ENCODE results near the gene ST6GALNAC3.

The ST6GALNAC3 gene

DNA sequence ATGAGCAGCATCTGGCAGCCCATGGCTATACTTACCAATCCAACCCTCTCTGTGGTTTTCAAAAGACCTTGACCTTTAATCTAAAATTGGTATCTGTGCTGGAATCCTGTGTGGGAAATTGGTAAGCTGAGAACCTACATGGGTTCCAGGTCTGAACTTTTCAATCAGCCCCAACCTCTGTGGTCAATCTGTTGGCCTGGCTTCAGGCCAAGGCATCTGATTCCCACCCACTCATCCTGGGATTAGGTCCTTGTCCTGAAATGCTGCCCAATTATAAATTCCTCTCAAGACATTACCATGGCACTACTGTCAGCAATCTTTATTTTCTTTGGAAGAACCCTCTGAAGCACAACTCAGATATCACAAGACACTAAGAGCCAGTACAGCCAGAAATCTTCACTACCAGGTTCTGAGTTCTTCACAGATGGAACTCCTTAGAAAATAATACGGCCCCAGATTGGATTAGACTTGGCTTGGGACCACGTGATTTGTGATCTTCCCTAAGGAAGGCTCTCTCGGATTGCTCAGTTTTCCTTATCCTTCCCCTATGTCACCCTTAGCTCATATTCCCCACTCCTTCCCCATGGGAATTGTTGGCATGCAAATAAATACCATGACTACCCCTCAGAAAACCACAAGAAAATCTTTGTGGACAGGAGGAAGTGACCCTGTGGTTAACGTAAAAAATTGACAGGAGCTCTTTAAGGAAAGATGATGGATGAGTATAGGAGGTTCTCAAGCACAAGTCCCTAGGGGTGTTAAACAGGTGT, 584.8 kb downstream of the ST6GALNAC3 start:
- H3K27ac ChIP-seq, result no peak overlapping the region
- H3K4me2 ChIP-seq, result peak overlapping the region; percentile 54
- TF ChIP-seq Cebpa-rat (IDR thresholded peaks at IDR 0.05), result no peak

GRCh38 chr1:76661531-76661930, 587.0 kb downstream of the ST6GALNAC3 start:
- H3K4me3 ChIP-seq, result no peak overlapping the region
- peaks cover 20% of the 10 kb centered on the region for H3K9me3 ChIP-seq
- H3K36me3 ChIP-seq, result no peaks in the 10 kb centered on the region
- TF ChIP-seq Cebpa-rat (IDR thresholded peaks at IDR 0.05), result no peak
- H3K9ac ChIP-seq, result no peak overlapping the region
- peaks cover 11% of the 10 kb centered on the region for H3K4me1 ChIP-seq
- no peaks in the 10 kb centered on the region for H4K20me1 ChIP-seq
- H3K4me2 ChIP-seq, result no peak overlapping the region
- H3K27ac ChIP-seq, result no peak overlapping the region
- H3K27me3 ChIP-seq, result no peaks in the 10 kb centered on the region

More for the DNA sequence above, 584.8 kb downstream of the ST6GALNAC3 start:
- Histone ChIP-seq H4K20me1 (no peaks in the 10 kb centered on the region), H3K4me1 (peaks cover 11% of the 10 kb centered on the region), H3K27me3 (no peaks in the 10 kb centered on the region), H3K36me3 (no peaks in the 10 kb centered on the region), H3K9ac (no peak overlapping the region), H3K9me3 (peaks cover 20% of the 10 kb centered on the region), H3K4me3 (no peak overlapping the region)

DNA sequence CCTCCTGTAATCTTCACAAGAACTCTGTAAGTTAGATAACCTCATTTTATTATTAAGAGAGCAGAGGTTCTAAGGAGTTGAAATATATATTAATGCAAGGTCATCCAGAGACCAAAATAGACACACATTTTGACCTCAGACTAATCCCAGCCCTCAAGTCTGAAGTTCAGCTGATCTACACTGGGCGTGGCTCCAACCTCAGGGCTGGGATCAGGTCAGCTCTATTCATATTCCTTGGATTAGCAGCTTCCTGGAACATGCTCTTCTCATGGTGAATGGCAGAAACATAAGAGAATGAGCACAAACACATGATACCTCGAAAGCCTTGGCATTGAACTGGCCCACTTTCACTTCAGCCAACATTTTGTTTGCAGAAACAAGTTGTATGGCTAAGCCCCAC, 592.0 kb downstream of the ST6GALNAC3 start:
- no peak overlapping the region for H3K4me3 ChIP-seq
- peaks cover 16% of the 10 kb centered on the region for H3K4me1 ChIP-seq
- H3K9me3 ChIP-seq, result 0 out of 2 replicates have a peak, but pooled peaks cover 4% of the 10 kb centered on the region
- no peak overlapping the region for H3K4me2 ChIP-seq
- no peak overlapping the region for H3K27ac ChIP-seq
- no peak overlapping the region for H3K9ac ChIP-seq
- H4K20me1 ChIP-seq, result no peaks in the 10 kb centered on the region
- no peak for TF ChIP-seq Cebpa-rat (IDR thresholded peaks at IDR 0.05)
- H3K36me3 ChIP-seq, result no peaks in the 10 kb centered on the region
- H3K27me3 ChIP-seq, result no peaks in the 10 kb centered on the region

GRCh38 chr1:76668046-76668445, 593.5 kb downstream of the ST6GALNAC3 start:
- Histone ChIP-seq H3K27me3 (no peaks in the 10 kb centered on the region), H3K4me2 (peak overlapping the region; percentile 55), H3K4me3 (no peak overlapping the region), H3K4me1 (peaks cover 16% of the 10 kb centered on the region), H3K36me3 (no peaks in the 10 kb centered on the region), H3K9ac (no peak overlapping the region), H3K9me3 (0 out of 2 replicates have a peak, but pooled peaks cover 4% of the 10 kb centered on the region), H4K20me1 (no peaks in the 10 kb centered on the region), H3K27ac (no peak overlapping the region)
- TF ChIP-seq Cebpa-rat (IDR thresholded peaks at IDR 0.05), result no peak

DNA sequence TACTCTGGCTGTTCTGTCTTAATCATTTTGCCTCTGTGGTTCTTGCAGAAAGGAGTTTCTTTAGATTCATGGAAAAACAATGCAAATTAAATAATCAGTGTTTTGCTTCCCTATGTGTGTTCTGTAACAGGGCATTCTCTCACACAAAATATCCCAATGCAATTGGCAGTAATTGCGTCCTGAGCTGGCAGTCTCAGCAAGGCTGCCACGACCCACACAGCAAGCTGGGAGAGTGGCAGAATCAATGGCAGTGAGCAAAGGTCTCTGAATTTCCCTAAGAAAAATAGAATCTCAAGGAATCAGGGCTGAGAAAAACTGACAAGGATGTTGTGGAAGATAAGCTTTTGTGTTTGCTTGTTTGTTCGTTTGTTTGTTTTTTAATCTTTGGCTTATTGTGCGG, 594.6 kb downstream of the ST6GALNAC3 start:
- Histone ChIP-seq H3K4me2 (no peak overlapping the region), H3K4me1 (peaks cover 16% of the 10 kb centered on the region), H4K20me1 (no peaks in the 10 kb centered on the region), H3K27me3 (no peaks in the 10 kb centered on the region), H3K9me3 (0 out of 2 replicates have a peak, but pooled peaks cover under 1% of the 10 kb centered on the region), H3K9ac (no peak overlapping the region), H3K27ac (no peak overlapping the region), H3K4me3 (no peak overlapping the region), H3K36me3 (no peaks in the 10 kb centered on the region)
- no peak for TF ChIP-seq Cebpa-rat (IDR thresholded peaks at IDR 0.05)

- no peak overlapping the region for H3K4me3 ChIP-seq
- H3K9me3 ChIP-seq, result no peaks in the 10 kb centered on the region
- no peaks in the 10 kb centered on the region for H3K27me3 ChIP-seq
- no peaks in the 10 kb centered on the region for H4K20me1 ChIP-seq
- peaks cover 16% of the 10 kb centered on the region for H3K4me1 ChIP-seq
- TF ChIP-seq Cebpa-rat (IDR thresholded peaks at IDR 0.05), result no peak
- H3K27ac ChIP-seq, result no peak overlapping the region
- no peak overlapping the region for H3K9ac ChIP-seq
- H3K4me2 ChIP-seq, result no peak overlapping the region
- no peaks in the 10 kb centered on the region for H3K36me3 ChIP-seq
Measured at GRCh38 chr1:76669624-76670315, 595.2 kb downstream of the ST6GALNAC3 start.

- Histone ChIP-seq H4K20me1 (no peaks in the 10 kb centered on the region), H3K4me3 (no peak overlapping the region), H3K27me3 (no peaks in the 10 kb centered on the region), H3K9me3 (no peaks in the 10 kb centered on the region), H3K36me3 (no peaks in the 10 kb centered on the region), H3K4me1 (no peaks in the 10 kb centered on the region), H3K9ac (no peak overlapping the region), H3K4me2 (no peak overlapping the region), H3K27ac (no peak overlapping the region)
- TF ChIP-seq Cebpa-rat (IDR thresholded peaks at IDR 0.05), result no peak
Measured at GRCh38 chr1:76674689-76675210, 600.2 kb downstream of the ST6GALNAC3 start.

GRCh38 chr1:76677416-76678405, 603.2 kb downstream of the ST6GALNAC3 start:
- H3K36me3 ChIP-seq, result no peaks in the 10 kb centered on the region
- no peak for TF ChIP-seq Cebpa-rat (IDR thresholded peaks at IDR 0.05)
- H3K4me3 ChIP-seq, result no peak overlapping the region
- no peaks in the 10 kb centered on the region for H3K4me1 ChIP-seq
- H3K9ac ChIP-seq, result no peak overlapping the region
- H4K20me1 ChIP-seq, result no peaks in the 10 kb centered on the region
- no peak overlapping the region for H3K27ac ChIP-seq
- no peaks in the 10 kb centered on the region for H3K27me3 ChIP-seq
- H3K9me3 ChIP-seq, result no peaks in the 10 kb centered on the region
- no peak overlapping the region for H3K4me2 ChIP-seq

DNA sequence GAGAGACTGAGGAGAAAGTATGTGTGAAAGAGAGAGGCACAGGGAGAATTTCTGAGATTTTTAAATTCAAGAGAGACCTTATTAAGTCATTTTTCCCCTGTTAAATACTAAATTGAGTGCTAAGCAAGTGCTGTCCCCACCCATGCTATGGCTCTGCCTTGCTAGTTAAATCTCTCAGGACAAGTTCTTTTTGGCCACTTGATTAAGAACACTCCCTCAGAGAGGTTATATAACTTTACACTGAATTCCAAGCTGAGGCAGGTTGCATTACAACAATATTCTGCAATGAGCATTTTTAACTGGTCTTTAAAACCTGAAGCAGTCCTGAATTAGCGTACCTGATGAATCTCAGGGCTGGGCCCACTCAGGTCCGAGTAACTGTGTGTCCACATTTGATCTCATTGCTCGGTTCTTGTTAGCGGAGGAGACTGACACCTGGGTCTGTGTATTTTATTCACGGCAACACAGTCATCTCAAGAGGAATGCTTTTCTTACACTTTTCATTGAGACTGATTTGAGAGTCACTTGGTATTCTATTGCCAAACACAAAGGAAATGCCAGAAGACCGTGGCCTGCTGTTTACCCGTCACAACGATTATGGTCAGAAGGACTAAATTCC, 605.1 kb downstream of the ST6GALNAC3 start:
- Histone ChIP-seq H3K9ac (no peak overlapping the region), H3K27ac (no peak overlapping the region), H4K20me1 (no peaks in the 10 kb centered on the region), H3K4me3 (no peak overlapping the region), H3K27me3 (no peaks in the 10 kb centered on the region), H3K4me2 (no peak overlapping the region), H3K36me3 (no peaks in the 10 kb centered on the region), H3K4me1 (no peaks in the 10 kb centered on the region), H3K9me3 (no peaks in the 10 kb centered on the region)
- TF ChIP-seq Cebpa-rat (IDR thresholded peaks at IDR 0.05), result no peak
